Measurements from ENCODE around the gene C12orf50.

- TF ChIP-seq, protein P1, sequence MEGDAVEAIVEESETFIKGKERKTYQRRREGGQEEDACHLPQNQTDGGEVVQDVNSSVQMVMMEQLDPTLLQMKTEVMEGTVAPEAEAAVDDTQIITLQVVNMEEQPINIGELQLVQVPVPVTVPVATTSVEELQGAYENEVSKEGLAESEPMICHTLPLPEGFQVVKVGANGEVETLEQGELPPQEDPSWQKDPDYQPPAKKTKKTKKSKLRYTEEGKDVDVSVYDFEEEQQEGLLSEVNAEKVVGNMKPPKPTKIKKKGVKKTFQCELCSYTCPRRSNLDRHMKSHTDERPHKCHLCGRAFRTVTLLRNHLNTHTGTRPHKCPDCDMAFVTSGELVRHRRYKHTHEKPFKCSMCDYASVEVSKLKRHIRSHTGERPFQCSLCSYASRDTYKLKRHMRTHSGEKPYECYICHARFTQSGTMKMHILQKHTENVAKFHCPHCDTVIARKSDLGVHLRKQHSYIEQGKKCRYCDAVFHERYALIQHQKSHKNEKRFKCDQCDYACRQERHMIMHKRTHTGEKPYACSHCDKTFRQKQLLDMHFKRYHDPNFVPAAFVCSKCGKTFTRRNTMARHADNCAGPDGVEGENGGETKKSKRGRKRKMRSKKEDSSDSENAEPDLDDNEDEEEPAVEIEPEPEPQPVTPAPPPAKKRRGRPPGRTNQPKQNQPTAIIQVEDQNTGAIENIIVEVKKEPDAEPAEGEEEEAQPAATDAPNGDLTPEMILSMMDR (IDR thresholded peaks at IDR 0.05), result no peak
- no peak for TF ChIP-seq EZH2 (IDR thresholded peaks at IDR 0.05)
Measured at GRCh38 chr12:87943023-87943422, 86.2 kb downstream of the C12orf50 start.

All from neural progenitor cell (in vitro differentiated cells).